GM18867 (cell line): ENCODE results near the gene NUDT5.
A peak's percentile ranks its signal among the peaks of the same experiment; 100 is the strongest.
"Not testable (repeated sequence)": the region's sequence is repeated elsewhere in the genome, so short reads cannot be mapped to it uniquely, and the experiment has no call there.

Experiments used
- ATAC-seq: cut with Tn5 transposase; IDR thresholded peaks from one replicate; pipeline ENCODE4 v1.9.1; 2021; ENCODE audit warnings: mild to moderate bottlenecking, moderate library complexity; ENCODE audit not compliant: unreplicated experiment

Gene NUDT5

DNA sequence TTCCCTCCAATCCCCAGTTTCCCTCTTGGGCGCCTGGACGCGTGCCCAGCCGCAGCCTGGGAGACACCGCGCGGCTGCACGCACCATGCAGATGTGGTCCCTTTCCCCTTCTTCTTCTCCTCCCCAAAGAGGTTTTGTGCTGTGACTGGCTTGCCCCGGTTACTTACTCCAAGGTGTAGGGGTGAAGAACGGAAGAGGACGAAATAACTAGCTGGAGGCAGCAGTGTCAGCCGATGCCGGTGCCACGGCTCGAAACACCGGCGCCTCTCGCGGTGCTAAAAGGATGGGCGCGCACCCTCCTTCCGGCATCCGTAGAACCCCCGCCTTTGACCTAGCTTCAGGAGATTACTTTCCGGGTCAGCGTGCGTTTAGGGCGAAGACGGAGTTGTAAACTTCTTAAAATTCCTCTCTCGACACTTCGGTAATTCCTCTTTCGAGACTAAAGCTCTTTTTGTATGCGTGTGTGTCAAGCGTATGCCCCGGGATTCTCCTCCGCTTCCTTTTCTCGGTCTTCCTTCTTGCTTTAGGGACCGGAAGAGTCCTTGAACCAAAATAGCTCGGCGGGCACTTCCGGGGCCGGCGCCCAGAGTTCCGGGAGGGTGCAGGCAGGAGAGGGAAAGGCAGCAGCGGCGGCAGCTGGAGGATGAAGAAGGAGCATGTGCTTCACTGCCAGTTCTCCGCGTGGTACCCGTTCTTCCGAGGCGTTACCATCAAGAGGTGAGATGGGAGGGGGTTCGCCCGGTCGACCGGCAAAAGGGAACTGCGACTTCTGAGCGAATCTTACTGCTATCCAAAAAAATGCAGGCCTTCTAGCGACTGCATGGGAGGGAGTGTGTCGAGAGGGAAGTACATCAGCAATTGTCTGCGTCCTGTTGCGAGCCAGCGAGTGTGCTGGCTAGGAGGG is at the start of gene NUDT5, which contains the start of gene CDC123:
NUDT5 (minus strand) TSS at position 289 of the 904 bp plus-strand sequence. CDS start 9,600 bp downstream, outside the sequence.
CDC123 (plus strand) TSS at position 586 of the 904 bp plus-strand sequence; CDS start at position 644, 58 bp downstream.
- ATAC-seq: peak; percentile 88

DNA sequence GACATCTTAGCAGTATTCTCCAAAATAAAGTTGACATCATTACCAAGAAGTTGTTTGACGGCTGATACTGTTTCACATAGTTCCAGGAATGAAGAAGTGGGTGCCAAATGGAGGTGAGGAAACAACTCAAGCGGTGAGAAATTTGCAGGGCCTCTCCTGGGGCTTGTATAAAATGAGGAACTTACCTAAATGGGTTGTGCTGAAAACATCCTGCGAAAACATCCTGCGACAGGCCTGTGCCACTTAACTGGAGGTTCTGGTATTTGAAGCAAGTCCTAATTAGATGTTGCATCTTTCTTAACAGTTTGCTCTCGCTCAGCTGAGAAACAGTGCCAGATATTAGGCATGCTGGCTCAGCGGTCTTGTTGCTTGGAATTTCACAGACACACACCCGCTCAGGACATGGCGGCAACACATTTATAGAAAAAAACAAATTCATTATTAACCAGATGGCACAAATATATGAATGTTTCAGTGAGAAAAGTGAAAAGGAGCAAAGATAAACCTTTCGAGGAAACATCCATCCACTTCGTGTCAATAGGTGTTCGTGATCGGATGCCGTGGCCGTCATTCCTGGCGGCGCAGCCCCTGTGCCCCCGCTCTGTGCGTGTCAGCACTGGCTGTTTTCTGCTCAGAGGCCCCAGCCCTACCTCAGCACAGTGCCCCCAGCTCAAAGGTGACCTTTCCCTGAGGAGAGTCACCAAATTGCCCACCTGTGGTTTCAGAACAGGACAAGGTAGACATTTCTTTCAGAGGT is 48.4 kb upstream of the NUDT5 start:
- ATAC-seq: no peak

DNA sequence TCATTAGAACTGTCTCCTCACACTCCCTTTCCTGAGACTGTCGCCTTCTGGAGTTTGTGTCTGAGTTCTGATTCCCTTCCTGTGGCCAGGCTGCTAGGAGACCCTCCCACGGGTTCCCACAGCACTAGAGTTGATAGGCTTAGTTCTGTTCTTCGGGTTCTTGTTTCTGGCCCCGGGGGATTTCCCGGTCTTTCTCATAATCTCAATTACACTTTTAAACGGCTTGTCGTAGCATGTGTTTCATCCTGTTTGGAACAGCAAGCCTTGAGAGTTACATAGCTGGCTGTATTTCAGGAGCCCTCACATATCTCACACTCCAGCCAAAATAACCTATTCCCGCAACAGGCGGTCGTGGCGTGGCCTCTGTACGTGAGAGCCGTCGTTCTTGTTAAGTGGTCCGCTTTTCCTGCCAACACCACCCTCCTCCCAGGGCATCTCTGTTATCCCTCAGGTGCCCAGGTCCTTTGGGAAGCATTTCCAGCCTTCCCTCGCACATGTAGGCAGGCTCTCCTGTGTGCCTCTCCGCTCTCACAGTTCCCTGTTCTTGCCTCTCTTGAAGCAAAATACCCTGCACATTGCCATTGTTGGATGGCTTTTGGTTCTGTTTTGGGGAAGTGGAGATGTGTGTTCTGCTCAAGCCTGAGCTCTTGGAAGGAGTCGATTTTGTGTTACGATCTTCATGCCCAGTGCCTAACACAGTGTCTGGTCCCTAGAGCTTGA is 46.3 kb upstream of the NUDT5 start:
- no peak for ATAC-seq

DNA sequence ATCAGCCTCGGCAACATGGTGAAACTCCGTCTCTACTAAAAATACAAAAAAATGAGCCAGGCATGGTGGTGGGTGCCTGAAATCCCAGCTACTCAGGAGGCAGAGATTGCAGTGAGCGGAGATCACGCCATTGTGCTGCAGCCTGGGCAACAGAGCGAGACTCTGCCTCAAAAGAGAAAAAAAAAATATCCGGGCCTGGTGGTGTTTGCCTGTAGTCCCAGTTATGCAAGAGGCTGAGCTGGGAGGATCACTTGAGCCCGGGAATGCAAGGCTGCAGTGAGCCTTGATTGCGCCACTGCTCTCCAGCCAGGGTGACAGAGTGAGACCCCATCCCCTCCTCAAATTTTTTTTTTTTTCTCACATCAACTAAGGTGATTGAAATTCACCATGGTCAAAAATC is 43.1 kb upstream of the NUDT5 start:
- ATAC-seq: no peak

DNA sequence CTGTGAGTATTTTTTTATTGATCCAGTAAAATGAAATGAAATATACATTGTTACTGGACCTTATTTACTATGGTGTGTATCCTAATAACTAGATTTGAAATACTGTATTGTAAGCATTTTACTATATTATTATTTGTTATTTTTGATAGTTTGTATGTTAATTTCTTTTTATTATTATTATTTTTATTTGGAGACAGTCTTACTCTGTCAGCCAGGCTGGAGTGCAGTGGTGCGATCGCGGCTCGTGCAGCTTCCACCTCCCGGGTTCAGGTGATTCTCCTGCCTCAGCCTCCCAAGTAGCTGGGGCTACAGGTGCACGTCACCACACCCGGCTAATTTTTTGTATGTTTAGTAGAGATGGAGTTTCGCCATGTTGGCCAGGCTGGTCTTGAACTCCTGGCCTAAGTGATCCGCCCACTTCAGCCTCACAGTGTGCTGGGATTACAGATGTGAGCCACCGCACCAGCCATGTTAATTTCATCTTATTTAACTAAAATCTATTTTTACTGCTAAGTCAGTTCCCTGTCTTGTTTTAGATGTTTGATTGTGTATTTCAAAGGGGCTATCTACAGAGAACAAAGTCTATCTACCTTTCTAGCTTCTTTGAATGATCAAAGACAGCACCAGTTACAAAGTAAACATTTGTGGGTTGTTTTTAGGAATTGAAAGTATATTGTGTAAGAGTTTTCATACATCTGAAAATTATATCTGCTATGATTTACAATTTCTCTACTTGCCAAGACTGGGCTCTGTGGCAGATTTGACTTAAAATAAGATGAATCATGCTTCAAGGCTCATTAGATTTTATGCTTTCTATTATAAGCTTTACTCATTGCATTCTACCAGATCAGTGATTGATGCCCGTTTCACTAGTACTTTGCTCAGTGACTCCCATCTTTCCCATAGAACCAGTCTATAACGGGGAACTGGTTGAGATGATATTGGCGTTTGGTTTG is 41.9 kb upstream of the NUDT5 start:
- ATAC-seq: no peak

DNA sequence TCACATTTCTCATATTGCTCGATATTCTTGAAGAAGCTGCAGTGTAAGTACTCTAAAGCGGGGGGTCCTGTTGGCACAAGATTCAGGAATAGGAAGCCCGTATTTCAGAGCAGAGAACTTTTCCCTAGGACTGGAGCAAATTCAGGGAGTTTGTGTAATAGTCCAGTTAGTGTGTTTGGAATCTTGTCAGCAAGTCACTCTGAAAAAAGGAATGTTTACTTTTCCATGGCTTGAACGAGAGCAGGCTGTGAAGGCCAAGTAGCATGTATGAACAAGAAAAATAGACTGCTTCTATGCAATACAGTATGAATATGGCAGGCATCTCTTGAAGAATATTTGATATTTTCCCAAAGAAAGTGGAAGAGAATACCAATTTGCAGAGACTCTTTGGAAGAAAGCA is 40.1 kb upstream of the NUDT5 start:
- no peak for ATAC-seq

DNA sequence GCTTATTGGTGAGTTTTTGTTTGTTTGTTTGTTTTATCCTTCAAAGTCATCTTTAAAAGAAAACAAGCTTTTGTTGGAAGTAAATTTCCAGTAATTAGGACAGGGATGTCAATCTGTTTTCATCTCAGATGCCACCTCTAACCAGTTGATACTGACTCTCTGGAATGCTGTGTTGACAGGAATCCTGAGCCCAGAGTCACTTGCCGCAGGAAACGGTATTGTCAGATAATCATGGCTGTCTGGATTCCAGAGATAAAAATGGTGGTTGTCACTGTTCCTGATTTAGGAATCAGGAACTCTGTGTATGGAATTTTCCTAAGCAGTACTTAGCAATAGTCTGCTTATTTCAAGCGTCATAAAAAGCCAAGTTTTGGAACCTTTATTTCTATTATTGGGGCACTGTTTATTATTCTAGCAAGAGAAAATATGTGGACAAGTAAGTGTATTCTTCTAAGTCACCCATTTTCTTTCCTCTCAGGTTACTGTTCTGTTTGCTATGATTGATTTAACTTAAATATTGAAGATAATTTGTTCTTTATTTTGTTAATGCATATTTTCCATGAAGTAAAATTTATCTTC is 39.5 kb upstream of the NUDT5 start:
- no peak for ATAC-seq

DNA sequence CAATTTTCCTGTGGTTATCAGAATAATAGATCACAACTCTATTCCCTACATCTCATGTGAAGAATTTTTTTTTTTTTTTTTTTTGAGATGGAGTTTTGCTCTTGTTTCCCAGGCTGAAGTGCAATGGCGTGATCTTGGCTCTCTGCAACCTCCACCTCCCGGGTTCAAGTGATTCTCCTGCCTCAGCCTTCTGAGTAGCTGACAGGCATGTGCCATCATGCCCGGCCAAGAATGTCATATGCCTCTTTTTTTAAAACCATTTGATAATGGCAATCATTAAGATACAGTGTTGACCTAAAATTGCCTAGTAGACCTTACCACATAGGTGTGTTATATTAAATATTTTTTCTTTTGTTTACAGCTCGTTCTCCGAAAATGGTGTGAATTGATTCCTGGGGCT is 39.0 kb upstream of the NUDT5 start:
- ATAC-seq: not testable (repeated sequence)

DNA sequence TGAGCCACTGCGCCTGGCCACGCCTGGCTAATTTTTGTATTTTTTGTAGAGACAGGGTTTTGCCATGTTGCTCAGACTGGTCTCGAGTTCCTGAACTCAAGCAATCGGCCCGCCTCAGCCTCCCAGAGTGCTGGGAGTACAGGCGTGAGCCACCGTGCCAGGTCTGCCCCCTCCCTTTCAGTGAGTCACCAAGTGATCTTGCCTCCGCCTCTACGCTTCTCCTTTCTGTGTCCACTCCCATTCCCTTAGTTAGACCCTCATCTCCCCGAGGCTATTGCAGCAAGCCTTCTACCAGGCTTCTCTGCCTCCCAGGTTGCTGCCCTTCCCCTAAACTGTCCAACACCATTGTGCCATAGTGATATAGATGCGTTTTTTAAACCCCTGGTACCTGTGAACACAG is 33.2 kb upstream of the NUDT5 start:
- no peak for ATAC-seq

DNA sequence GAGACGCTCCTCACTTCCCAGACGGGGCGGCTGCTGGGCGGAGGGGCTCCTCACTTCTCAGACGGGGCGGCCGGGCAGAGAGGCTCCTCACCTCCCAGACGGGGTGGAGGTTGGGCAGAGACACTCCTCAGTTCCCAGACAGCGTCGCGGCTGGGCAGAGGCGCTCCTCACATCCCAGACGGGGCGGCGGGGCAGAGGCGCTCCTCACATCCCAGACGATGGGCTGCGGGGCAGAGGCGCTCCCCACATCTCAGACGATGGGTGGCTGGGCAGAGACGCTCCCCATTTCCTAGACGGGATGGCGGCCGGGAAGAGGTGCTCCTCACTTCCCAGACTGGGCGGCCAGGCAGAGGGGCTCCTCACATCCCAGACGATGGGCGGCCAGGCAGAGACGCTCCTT is 30.7 kb upstream of the NUDT5 start:
- ATAC-seq: not testable (repeated sequence)

DNA sequence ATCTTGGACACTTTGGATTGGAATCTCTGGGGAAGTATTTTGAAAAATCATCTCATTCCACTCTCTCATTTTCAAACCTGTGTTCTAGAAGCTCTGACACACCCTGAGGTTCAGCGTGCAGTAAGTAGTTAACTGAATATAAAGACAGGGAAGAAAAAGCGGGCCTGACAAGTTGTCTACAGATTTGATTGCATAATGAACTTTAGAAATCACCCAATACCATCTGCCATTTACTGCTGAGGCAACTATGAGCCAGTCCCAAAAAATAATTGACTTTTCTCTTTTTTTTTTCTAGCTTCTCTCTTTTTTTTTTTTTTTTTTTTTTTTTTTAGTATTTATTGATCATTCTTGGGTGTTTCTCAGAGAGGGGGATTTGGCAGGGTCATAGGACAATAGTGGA is 29.8 kb upstream of the NUDT5 start:
- ATAC-seq: no peak

DNA sequence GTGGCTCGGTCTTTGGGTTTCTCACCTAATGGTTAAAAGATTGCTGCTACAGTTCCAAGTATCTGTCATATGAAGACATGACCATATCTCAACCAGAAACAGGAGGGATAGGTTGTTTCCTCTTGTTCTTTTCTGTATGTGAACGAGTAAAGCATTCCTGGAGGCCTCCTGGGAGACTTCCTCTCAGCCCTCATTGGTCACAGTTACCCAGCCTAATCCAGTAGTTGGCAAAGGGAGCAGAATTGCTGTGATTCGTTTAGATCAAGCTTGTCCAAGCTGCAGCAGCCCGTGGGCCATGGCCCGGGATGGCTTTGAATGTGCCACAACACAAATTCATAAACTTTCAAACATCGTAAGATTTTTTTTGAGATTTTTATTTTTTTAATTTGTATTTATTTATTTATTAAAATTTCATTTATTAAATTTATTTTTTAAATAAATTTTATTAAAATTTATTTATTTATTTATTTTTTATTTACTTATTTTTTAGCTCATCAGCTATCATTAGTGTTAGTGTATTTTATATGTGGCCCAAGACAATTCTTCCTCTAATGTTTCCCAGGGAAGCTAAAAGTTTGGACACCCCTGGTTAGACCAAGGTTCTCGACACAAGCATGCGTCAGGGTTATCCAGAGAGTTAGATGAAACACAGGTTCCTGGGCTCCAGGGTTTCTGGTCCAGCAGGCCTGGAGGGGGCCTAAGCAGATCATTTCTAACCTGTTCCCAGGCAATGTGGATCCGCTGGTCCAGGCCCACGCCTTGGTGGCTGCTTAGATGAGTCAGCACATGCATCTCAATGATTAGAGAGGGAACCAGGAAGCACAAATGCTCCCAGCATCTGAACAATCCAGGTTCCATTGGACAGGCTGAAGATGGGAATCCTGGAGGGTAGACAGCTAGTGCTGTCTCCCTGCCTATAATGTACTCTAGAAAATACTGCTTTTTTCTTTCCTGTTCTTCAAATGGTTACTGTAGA is 25.9 kb upstream of the NUDT5 start:
- ATAC-seq: no peak

DNA sequence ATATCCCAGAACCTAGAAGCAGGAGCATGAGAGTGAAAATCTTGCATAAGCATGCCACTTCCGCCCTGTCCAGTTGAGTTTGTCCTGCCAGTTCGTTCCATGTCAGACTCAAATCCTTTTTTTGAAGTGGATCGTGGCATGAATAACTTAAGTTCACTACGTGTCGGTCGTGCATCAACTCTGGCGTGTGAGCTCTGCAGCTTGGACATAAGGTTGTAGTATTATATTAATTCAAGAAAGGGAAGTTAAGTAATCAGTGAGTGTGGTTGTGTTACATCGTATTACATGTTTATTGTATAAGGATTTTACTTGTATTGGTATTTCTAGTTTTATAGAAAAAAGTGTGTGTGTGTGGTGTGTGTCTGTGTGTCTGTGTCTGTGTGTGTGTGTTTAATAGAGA is 23.3 kb upstream of the NUDT5 start:
- no peak for ATAC-seq

DNA sequence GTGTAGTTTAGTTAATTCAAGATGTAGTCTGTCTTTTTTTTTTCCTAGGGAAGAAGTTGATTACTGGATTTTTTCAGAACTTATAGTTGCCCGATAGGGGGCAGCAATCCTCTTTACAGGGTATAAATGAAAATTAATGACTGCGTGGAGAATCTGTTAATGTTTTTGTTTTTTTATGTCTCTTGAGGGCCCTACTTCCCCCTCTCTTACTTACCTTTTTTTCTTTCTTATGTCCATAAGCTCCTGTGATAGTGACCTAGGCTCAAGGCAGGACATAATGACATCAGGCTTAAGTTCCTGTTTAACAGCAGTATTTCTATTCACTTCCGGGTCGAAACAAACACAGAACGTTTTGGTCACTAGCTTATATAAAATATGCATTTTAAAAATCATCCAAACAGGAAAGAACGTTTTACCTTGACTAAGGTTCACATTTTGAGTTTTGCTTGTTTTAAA is 19.1 kb upstream of the NUDT5 start:
- no peak for ATAC-seq

DNA sequence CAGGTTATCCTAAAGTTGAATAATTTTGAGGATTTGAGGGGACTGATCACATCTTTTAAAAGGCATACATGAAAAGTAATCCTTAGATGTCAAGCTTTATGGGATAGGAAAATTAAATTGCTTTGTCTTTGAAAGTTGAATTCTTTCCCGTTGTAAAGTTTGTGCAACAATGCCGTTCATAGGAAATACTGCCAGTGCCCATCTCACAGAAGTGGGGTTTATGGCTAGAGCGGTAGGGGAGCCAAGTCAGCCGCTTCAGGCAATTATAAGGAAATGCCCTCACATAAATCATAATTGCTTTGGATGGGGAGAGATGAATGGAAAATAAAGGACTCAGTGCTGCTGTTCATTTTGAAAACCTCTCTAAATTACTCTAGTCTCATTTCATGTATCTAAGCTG is 18.4 kb upstream of the NUDT5 start:
- no peak for ATAC-seq

DNA sequence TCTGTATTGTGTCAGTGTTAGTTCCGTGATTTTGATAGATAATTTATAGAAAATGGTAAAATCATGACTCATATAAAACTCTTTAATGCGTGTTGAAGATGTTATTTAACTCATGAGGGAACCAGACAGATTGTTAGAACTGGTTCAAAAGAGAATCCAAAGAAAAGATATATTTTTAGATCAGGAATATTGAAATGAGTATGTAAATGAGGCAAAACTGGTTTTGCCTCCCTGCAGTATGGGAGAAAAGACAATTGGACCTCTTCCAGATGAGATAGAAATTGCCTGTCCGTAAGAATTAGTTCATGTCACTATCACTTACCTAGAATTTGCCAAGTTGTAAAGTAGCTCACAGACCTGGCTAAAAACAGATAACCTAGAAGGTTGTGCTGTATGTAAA is 17.9 kb upstream of the NUDT5 start:
- no peak for ATAC-seq

DNA sequence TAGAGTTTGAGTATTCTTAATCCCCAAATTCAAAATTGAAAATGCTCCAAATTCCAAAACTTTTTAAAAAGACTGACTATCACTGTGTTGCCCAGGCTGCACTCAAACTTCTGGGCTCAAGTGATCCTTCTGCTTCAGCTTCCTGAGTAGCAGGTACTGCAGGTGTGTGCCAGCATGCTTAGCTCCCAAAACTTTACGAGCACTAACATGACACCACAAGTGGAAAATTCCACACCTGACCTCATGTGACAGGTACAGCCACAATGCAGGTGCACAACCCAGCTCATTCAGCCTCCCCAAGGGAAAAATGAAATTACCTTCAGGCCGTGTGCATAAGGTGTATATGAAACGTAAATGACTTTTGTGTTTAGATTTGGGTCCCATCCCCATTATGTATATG is 16.8 kb upstream of the NUDT5 start:
- no peak for ATAC-seq

DNA sequence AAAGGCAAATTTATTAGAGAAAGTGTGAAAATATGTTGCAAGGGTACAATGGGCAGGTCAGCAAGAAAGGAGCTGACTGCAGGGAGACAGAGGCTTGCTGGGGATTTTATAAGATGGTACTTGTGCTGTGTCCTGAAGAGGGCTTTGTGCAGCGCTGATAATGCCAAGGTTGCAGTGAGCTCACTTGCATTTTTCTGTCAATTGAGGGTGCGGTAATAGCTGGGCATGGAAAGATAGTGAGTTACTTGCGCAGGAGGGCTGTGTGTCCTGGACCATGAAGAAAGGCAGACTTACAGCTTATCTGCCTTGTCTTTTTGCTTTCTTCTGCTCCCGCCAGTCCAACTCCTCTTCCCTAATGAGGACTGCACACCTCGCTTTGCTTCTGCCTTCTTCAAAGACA is 12.8 kb upstream of the NUDT5 start:
- no peak for ATAC-seq

DNA sequence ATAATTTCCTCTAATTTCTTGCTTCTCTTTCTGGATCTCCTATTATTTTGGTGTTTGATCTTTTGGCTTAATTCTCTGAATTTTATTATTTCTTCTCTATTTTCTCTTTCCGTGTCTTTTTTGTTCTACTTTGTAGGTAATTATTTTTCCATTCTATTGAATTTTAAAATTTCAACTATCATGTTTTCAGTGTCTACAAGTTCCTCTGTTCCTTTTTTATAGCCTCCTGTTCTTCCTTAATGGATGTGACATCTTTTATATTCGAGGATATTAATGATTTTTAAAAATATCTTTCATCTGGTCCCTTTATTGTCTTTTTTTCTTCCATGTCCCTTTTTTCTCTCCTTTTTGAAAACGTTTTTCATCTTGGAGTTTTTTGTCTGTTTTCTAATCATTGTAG is 11.4 kb upstream of the NUDT5 start:
- ATAC-seq: no peak
